HEK293 (cell line): ENCODE measurements around the gene S100A16.

Experiments used
- CTCF ChIA-PET: fragments of 350-600 bp; formaldehyde crosslinking; extraction: SDS; loops from one replicate; lab custom pipeline; 2021; ENCODE audit warnings: antibody characterized with exemption; lab: Yijun Ruan, JAX
- POLR2A ChIA-PET: fragments of 300-600 bp; formaldehyde crosslinking; extraction: SDS; loops from one replicate; lab custom pipeline; 2020; ENCODE audit warnings: antibody characterized with exemption, inconsistent platforms; lab: Yijun Ruan, JAX
- H3K27ac ChIP-seq: fragments of 200-500 bp; sonication (Bioruptor generic); 2 replicates; pipeline ENCODE4 v1.5.1; 2014; ENCODE audit warnings: low read depth, low read length, control low read depth, inconsistent platforms; ENCODE audit errors: extremely low read depth
- H3K36me3 ChIP-seq, 2 experiments: fragments of 200-500 bp in 1 of 2; sonication (Bioruptor generic) in 1 of 2; 1 replicate in 1 of 2; 2 replicates in 1 of 2; pipeline ENCODE4 v1.5.1; 2014 to 2017; ENCODE audit warnings: inconsistent platforms in 2 of 2, low read length in 2 of 2; ENCODE audit not compliant: control insufficient read depth in 2 of 2, insufficient read depth in 1 of 2
- H3K4me1 ChIP-seq: fragments of 200-500 bp; sonication (Bioruptor generic); 2 replicates; pipeline ENCODE4 v1.5.1; 2014; ENCODE audit warnings: mild to moderate bottlenecking, low read length, inconsistent platforms; ENCODE audit not compliant: control insufficient read depth, insufficient read depth
- H3K4me3 ChIP-seq: 2 replicates; pipeline ENCODE4 v1.5.1; 2011; ENCODE audit warnings: low read depth, mild to moderate bottlenecking, control low read depth, low read length, moderate library complexity
- H3K9me3 ChIP-seq: fragments of 200-500 bp; sonication (Bioruptor generic); 2 replicates; pipeline ENCODE4 v1.5.1; 2014; ENCODE audit warnings: low read depth, low read length, inconsistent platforms; ENCODE audit not compliant: control insufficient read depth, insufficient read depth
- GLI4 ChIP-seq: fragments of 450-650 bp; formaldehyde crosslinking; IDR thresholded peaks from 2 replicates; pipeline ENCODE4 v1.5.1; 2016; ENCODE audit warnings: missing biosample characterization, missing genetic modification characterization
- GLIS2 ChIP-seq: fragments of 450-650 bp; formaldehyde crosslinking; IDR thresholded peaks from 2 replicates; pipeline ENCODE4 v1.5.1; 2016; ENCODE audit warnings: missing biosample characterization, missing genetic modification characterization
- HOXC10 ChIP-seq: sonication (generic); formaldehyde crosslinking; IDR thresholded peaks from 2 replicates; pipeline ENCODE4 v1.8.1; 2023; ENCODE audit warnings: mild to moderate bottlenecking, missing genetic modification reagents
- SCRT2 ChIP-seq: fragments of 450-650 bp; formaldehyde crosslinking; IDR thresholded peaks from 2 replicates; pipeline ENCODE4 v1.5.1; 2016; ENCODE audit warnings: missing biosample characterization, missing genetic modification characterization
- SP2 ChIP-seq: fragments of 450-650 bp; formaldehyde crosslinking; IDR thresholded peaks from 2 replicates; pipeline ENCODE4 v1.5.1; 2016; ENCODE audit warnings: missing biosample characterization, missing genetic modification characterization
- SP3 ChIP-seq: fragments of 450-650 bp; formaldehyde crosslinking; IDR thresholded peaks from 2 replicates; pipeline ENCODE4 v1.5.1; 2016; ENCODE audit warnings: missing biosample characterization, missing genetic modification characterization
- SP7 ChIP-seq: fragments of 450-650 bp; formaldehyde crosslinking; IDR thresholded peaks from 2 replicates; pipeline ENCODE4 v1.5.1; 2016; ENCODE audit warnings: missing biosample characterization, missing genetic modification characterization
- TRIM28 ChIP-seq: IDR thresholded peaks from 2 replicates; pipeline ENCODE4 v1.6.1; 2011; ENCODE audit warnings: low read length, control low read depth, borderline replicate concordance
- WT1 ChIP-seq: fragments of 450-650 bp; formaldehyde crosslinking; IDR thresholded peaks from 2 replicates; pipeline ENCODE4 v1.5.1; 2016; ENCODE audit warnings: missing biosample characterization, missing genetic modification characterization
- YY2 ChIP-seq: fragments of 450-650 bp; formaldehyde crosslinking; IDR thresholded peaks from 2 replicates; pipeline ENCODE4 v1.5.1; 2016; ENCODE audit warnings: missing biosample characterization, missing genetic modification characterization
- ZBTB20 ChIP-seq: fragments of 450-650 bp; formaldehyde crosslinking; IDR thresholded peaks from 2 replicates; pipeline ENCODE4 v1.5.1; 2016; ENCODE audit warnings: missing biosample characterization, missing genetic modification characterization
- ZBTB48 ChIP-seq: fragments of 450-650 bp; formaldehyde crosslinking; IDR thresholded peaks from 2 replicates; pipeline ENCODE4 v1.5.1; 2016; ENCODE audit warnings: missing biosample characterization, missing genetic modification characterization
- ZFP37 ChIP-seq: fragments of 450-650 bp; formaldehyde crosslinking; IDR thresholded peaks from 2 replicates; pipeline ENCODE4 v1.5.1; 2016; ENCODE audit warnings: missing biosample characterization, missing genetic modification characterization
- ZNF138 ChIP-seq: fragments of 450-650 bp; formaldehyde crosslinking; IDR thresholded peaks from 2 replicates; pipeline ENCODE4 v1.5.1; 2016; ENCODE audit warnings: missing biosample characterization, missing genetic modification characterization, borderline replicate concordance
- ZNF157 ChIP-seq: fragments of 450-650 bp; formaldehyde crosslinking; IDR thresholded peaks from 2 replicates; pipeline ENCODE4 v1.5.1; 2016; ENCODE audit warnings: missing biosample characterization, missing genetic modification characterization
- ZNF248 ChIP-seq: fragments of 450-650 bp; formaldehyde crosslinking; IDR thresholded peaks from 2 replicates; pipeline ENCODE4 v1.5.1; 2017; ENCODE audit warnings: missing biosample characterization, missing genetic modification characterization
- ZNF391 ChIP-seq: fragments of 450-650 bp; formaldehyde crosslinking; IDR thresholded peaks from 2 replicates; pipeline ENCODE4 v1.5.1; 2016; ENCODE audit warnings: low read depth, missing biosample characterization, missing genetic modification characterization, borderline replicate concordance
- ZNF423 ChIP-seq: fragments of 450-650 bp; formaldehyde crosslinking; IDR thresholded peaks from 2 replicates; pipeline ENCODE4 v1.5.1; 2016; ENCODE audit warnings: missing biosample characterization, missing genetic modification characterization
- ZNF623 ChIP-seq: fragments of 450-650 bp; formaldehyde crosslinking; IDR thresholded peaks from 2 replicates; pipeline ENCODE4 v1.5.1; 2016; ENCODE audit warnings: missing biosample characterization, missing genetic modification characterization
- ZNF76 ChIP-seq: fragments of 450-650 bp; formaldehyde crosslinking; IDR thresholded peaks from 2 replicates; pipeline ENCODE4; 2016; ENCODE audit warnings: low read depth, missing biosample characterization, missing genetic modification characterization, borderline replicate concordance
- ZNF777 ChIP-seq: fragments of 450-650 bp; formaldehyde crosslinking; IDR thresholded peaks from 2 replicates; pipeline ENCODE4 v1.5.1; 2017; ENCODE audit warnings: missing biosample characterization, missing genetic modification characterization, borderline replicate concordance
- ZXDB ChIP-seq: fragments of 450-650 bp; formaldehyde crosslinking; IDR thresholded peaks from 2 replicates; pipeline ENCODE4 v1.5.1; 2016; ENCODE audit warnings: missing biosample characterization, missing genetic modification characterization
- TF ChIP-seq, protein P1 (sequence below): fragments of 450-650 bp; formaldehyde crosslinking; IDR thresholded peaks from 2 replicates; pipeline ENCODE4 v1.5.1; 2017; ENCODE audit warnings: missing biosample characterization, missing genetic modification characterization
- TF ChIP-seq, protein P2 (sequence below): fragments of 450-650 bp; formaldehyde crosslinking; IDR thresholded peaks from 2 replicates; pipeline ENCODE4 v1.5.1; 2016; ENCODE audit warnings: missing biosample characterization, missing genetic modification characterization
- TF ChIP-seq, protein P3 (sequence below): fragments of 450-650 bp; formaldehyde crosslinking; optimal IDR thresholded peaks from 2 replicates; pipeline ENCODE3; 2016; ENCODE audit warnings: missing biosample characterization, mild to moderate bottlenecking, missing genetic modification characterization
- TF ChIP-seq, protein P4 (sequence below): fragments of 450-650 bp; formaldehyde crosslinking; IDR thresholded peaks from 2 replicates; pipeline ENCODE4 v1.5.1; 2016; ENCODE audit warnings: missing biosample characterization, missing genetic modification characterization
- TF ChIP-seq, protein P5 (sequence below): fragments of 450-650 bp; formaldehyde crosslinking; IDR thresholded peaks from 2 replicates; pipeline ENCODE4 v1.5.1; 2016; ENCODE audit warnings: missing biosample characterization, missing genetic modification characterization
- TF ChIP-seq, protein P6 (sequence below): fragments of 450-650 bp; formaldehyde crosslinking; IDR thresholded peaks from 2 replicates; pipeline ENCODE4 v1.5.1; 2017; ENCODE audit warnings: missing biosample characterization, mild to moderate bottlenecking, missing genetic modification characterization, moderate library complexity

Gene S100A16

DNA sequence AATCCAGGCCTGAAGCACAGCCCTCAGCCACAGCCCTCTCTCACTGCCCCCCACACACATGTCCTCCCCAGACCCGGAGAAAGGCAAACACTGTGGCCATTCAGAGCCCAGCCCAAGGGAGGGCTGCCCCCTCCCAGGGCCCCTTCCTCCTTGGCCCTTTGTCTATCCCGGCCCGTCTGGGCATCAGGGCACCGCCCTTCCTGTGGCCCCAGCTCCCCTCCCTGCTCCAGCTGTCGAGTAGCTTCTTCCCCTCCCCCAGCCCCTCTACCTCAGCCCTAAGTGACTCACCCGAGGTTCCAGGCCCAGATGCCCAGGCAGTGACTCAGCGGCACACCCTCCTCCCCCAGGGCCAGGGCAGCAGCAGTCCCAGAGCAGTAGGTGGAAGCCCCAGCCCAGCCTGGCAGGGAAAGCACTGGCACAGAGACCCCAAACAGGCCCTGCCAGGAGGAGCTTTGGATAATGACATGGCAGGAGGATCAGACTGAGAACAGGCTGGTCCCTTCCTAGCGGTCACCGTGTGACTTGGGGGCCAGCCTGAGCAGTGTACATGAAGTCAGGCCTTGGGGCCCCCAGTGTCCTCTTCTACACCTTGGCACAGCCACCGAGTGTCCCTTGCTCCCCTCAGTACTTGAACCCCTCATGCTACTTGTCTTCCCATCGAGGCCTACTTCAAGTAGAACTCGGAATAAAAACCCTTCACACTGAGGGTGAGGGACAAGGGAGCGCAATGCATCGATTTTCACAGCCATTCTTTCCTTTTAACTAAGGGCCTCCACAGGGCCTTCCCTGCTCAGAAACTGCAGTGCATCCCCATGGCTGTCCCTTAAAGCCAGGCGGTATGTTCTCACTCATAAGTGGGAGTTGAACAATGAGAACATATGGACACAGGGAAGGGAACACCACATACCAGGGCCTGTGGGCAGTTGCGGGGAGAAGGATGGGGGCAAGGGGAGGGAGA is 46.2 kb downstream of the S100A16 start:
- no peak overlapping the region for H3K4me3 ChIP-seq
- ChIA-PET POLR2A (interaction anchor here (0.8 to 1.9 kb wide), 17 partner anchors 13 to 424 kb away, joined by 3 to 27 read pairs (median 5); partner anchors contain the start of genes CHTOP, INTS3, RPS27 and S100A13), CTCF (interaction anchor here (0.6 to 3.1 kb wide), 8 partner anchors 10 to 89 kb away, joined by 3 to 28 read pairs (median 5); partner anchors contain the start of gene S100A13)
- no peaks in the 10 kb centered on the region for H3K36me3 ChIP-seq
- no peaks in the 10 kb centered on the region for H3K9me3 ChIP-seq
- H3K27ac ChIP-seq = peak overlapping the region; percentile 77
- peaks cover 7% of the 10 kb centered on the region for H3K4me1 ChIP-seq
- TF ChIP-seq ZNF76 (peak; percentile 65), ZBTB48 (peak; percentile 86), ZFP37 (tag by site-specific recombination) (peak; percentile 79; the same call in 1 of the 2 replicates), ZNF138 (tag by site-specific recombination) (no peak), SCRT2 (peak; percentile 32; the same call in 1 of the 2 replicates), SP2 (tag by site-specific recombination) (peak; percentile 80), ZNF777 (tag by site-specific recombination) (peak; percentile 76; the same call in 1 of the 2 replicates), ZNF248 (tag by site-specific recombination) (no peak), SP7 (peak; percentile 97), HOXC10 (CRISPR knock-in tag) (no peak), GLIS2 (tag by site-specific recombination) (peak; percentile 97), ZNF157 (tag by site-specific recombination) (no peak), ZXDB (peak; percentile 91), ZBTB20 (peak; percentile 81), ZNF623 (tag by site-specific recombination) (peak; percentile 18; the same call in 1 of the 2 replicates), GLI4 (tag by site-specific recombination) (no peak), WT1 (peak; percentile 92), ZNF423 (tag by site-specific recombination) (no peak), YY2 (tag by site-specific recombination) (no peak), SP3 (peak; percentile 81), ZNF391 (tag by site-specific recombination) (peak; percentile 85; the same call in 1 of the 2 replicates), TRIM28 (no peak)
- TF ChIP-seq, protein P1, sequence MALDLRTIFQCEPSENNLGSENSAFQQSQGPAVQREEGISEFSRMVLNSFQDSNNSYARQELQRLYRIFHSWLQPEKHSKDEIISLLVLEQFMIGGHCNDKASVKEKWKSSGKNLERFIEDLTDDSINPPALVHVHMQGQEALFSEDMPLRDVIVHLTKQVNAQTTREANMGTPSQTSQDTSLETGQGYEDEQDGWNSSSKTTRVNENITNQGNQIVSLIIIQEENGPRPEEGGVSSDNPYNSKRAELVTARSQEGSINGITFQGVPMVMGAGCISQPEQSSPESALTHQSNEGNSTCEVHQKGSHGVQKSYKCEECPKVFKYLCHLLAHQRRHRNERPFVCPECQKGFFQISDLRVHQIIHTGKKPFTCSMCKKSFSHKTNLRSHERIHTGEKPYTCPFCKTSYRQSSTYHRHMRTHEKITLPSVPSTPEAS (tag by site-specific recombination) = peak; percentile 61
- TF ChIP-seq, protein P2, sequence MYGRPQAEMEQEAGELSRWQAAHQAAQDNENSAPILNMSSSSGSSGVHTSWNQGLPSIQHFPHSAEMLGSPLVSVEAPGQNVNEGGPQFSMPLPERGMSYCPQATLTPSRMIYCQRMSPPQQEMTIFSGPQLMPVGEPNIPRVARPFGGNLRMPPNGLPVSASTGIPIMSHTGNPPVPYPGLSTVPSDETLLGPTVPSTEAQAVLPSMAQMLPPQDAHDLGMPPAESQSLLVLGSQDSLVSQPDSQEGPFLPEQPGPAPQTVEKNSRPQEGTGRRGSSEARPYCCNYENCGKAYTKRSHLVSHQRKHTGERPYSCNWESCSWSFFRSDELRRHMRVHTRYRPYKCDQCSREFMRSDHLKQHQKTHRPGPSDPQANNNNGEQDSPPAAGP (tag by site-specific recombination) = peak; percentile 100
- TF ChIP-seq, protein P3, sequence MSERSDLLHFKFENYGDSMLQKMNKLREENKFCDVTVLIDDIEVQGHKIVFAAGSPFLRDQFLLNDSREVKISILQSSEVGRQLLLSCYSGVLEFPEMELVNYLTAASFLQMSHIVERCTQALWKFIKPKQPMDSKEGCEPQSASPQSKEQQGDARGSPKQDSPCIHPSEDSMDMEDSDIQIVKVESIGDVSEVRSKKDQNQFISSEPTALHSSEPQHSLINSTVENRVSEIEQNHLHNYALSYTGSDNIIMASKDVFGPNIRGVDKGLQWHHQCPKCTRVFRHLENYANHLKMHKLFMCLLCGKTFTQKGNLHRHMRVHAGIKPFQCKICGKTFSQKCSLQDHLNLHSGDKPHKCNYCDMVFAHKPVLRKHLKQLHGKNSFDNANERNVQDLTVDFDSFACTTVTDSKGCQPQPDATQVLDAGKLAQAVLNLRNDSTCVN (tag by site-specific recombination) = peak; percentile 27
- TF ChIP-seq, protein P4, sequence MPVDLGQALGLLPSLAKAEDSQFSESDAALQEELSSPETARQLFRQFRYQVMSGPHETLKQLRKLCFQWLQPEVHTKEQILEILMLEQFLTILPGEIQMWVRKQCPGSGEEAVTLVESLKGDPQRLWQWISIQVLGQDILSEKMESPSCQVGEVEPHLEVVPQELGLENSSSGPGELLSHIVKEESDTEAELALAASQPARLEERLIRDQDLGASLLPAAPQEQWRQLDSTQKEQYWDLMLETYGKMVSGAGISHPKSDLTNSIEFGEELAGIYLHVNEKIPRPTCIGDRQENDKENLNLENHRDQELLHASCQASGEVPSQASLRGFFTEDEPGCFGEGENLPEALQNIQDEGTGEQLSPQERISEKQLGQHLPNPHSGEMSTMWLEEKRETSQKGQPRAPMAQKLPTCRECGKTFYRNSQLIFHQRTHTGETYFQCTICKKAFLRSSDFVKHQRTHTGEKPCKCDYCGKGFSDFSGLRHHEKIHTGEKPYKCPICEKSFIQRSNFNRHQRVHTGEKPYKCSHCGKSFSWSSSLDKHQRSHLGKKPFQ (tag by site-specific recombination) = no peak
- TF ChIP-seq, protein P5, sequence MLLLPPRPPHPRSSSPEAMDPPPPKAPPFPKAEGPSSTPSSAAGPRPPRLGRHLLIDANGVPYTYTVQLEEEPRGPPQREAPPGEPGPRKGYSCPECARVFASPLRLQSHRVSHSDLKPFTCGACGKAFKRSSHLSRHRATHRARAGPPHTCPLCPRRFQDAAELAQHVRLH (tag by site-specific recombination) = peak; percentile 74
- TF ChIP-seq, protein P6, sequence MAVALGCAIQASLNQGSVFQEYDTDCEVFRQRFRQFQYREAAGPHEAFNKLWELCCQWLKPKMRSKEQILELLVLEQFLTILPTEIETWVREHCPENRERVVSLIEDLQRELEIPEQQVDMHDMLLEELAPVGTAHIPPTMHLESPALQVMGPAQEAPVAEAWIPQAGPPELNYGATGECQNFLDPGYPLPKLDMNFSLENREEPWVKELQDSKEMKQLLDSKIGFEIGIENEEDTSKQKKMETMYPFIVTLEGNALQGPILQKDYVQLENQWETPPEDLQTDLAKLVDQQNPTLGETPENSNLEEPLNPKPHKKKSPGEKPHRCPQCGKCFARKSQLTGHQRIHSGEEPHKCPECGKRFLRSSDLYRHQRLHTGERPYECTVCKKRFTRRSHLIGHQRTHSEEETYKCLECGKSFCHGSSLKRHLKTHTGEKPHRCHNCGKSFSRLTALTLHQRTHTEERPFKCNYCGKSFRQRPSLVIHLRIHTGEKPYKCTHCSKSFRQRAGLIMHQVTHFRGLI (tag by site-specific recombination) = 0 out of 2 replicates have a peak, but pooled peaks have one; percentile 29
